Measurements from ENCODE around the gene BORCS6. TPM values are rescaled to one million over a fixed set of nuclear protein-coding genes. Genes with fewer than 3 reads are reported as not detected.
A peak's percentile ranks its signal among the peaks of the same experiment; 100 is the strongest.

BORCS6 gene
- total and polyA plus RNA-seq, 9 of the 15 experiments (the other 6 are each of a cell fraction or from before 2014, with no cell fraction given) = 0.01 to 7.4 (median 2.3) TPM

GRCh38 chr17:8163978-8164814 lies 25.8 kb downstream of the BORCS6 start (continued):
- TF ChIP-seq TCF7 (IDR thresholded peaks at IDR 0.05; ENCODE audit: borderline replicate concordance) = peak; percentile 65; the same call in 1 of the 2 replicates
- TF ChIP-seq ZNF318 (IDR thresholded peaks at IDR 0.05; ENCODE audit: borderline replicate concordance in 1 of 2, low read depth in 1 of 2) = peak in 1 of 2 experiments; percentile 77; a peak in 1 of 4 replicates
- TF ChIP-seq KLF1 (tag; IDR thresholded peaks at IDR 0.05) = no peak
- TF ChIP-seq CBFA2T3 (IDR thresholded peaks at IDR 0.05) = peak; percentile 56
- no peak for TF ChIP-seq POLR2A (conservative IDR thresholded peaks at IDR 0.05)
- TF ChIP-seq ZKSCAN1 (IDR thresholded peaks at IDR 0.05; ENCODE audit: low read depth, low read length) = no peak
- TF ChIP-seq PML (IDR thresholded peaks at IDR 0.05; ENCODE audit: low read length) = peak; percentile 21; the same call in 1 of the 2 replicates
- no peak for TF ChIP-seq RHOXF2B (CRISPR knock-in tag; conservative IDR thresholded peaks at IDR 0.05)
- peak in 1 of 2 experiments; percentile 27; a peak in 1 of 4 replicates for TF ChIP-seq KDM1A (IDR thresholded peaks at IDR 0.05)
- TF ChIP-seq ZNF184 (CRISPR knock-in tag; IDR thresholded peaks at IDR 0.05) = peak; percentile 78; the same call in 1 of the 2 replicates
- TF ChIP-seq, protein P1, sequence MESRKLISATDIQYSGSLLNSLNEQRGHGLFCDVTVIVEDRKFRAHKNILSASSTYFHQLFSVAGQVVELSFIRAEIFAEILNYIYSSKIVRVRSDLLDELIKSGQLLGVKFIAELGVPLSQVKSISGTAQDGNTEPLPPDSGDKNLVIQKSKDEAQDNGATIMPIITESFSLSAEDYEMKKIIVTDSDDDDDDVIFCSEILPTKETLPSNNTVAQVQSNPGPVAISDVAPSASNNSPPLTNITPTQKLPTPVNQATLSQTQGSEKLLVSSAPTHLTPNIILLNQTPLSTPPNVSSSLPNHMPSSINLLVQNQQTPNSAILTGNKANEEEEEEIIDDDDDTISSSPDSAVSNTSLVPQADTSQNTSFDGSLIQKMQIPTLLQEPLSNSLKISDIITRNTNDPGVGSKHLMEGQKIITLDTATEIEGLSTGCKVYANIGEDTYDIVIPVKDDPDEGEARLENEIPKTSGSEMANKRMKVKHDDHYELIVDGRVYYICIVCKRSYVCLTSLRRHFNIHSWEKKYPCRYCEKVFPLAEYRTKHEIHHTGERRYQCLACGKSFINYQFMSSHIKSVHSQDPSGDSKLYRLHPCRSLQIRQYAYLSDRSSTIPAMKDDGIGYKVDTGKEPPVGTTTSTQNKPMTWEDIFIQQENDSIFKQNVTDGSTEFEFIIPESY (CRISPR knock-in tag; IDR thresholded peaks at IDR 0.05) = no peak
- TF ChIP-seq RBFOX2 (IDR thresholded peaks at IDR 0.05; ENCODE audit: low read depth, low read length) = peak; percentile 54
- TF ChIP-seq ZNF197 (CRISPR knock-in tag; IDR thresholded peaks at IDR 0.05; ENCODE audit: low read depth) = no peak
- TF ChIP-seq ETV1 (tag; conservative IDR thresholded peaks at IDR 0.05; ENCODE audit: low read depth) = peak; percentile 82
- peak; percentile 90 for TF ChIP-seq LEF1 (IDR thresholded peaks at IDR 0.05)
- peak; percentile 42; the same call in 1 of the 2 replicates for TF ChIP-seq ZNF766 (CRISPR knock-in tag; conservative IDR thresholded peaks at IDR 0.05)
- TF ChIP-seq NCOR1 (IDR thresholded peaks at IDR 0.05) = peak; percentile 61
- TF ChIP-seq RAD21 (CRISPR knock-in tag; conservative IDR thresholded peaks at IDR 0.05 in 1 of 2, IDR thresholded peaks at IDR 0.05 in 1 of 2) = peak in 1 of 2 experiments; percentile 20; a peak in 1 of 4 replicates
- no peak for TF ChIP-seq HNRNPL (IDR thresholded peaks at IDR 0.05; ENCODE audit: low read depth, low read length)
